GM21786 (cell line): ENCODE measurements around the gene DNAH9.

Source experiments
- ATAC-seq: cut with Tn5 transposase; IDR thresholded peaks from one replicate; pipeline ENCODE4 v1.9.1; 2021; ENCODE audit not compliant: unreplicated experiment

Gene DNAH9

DNA sequence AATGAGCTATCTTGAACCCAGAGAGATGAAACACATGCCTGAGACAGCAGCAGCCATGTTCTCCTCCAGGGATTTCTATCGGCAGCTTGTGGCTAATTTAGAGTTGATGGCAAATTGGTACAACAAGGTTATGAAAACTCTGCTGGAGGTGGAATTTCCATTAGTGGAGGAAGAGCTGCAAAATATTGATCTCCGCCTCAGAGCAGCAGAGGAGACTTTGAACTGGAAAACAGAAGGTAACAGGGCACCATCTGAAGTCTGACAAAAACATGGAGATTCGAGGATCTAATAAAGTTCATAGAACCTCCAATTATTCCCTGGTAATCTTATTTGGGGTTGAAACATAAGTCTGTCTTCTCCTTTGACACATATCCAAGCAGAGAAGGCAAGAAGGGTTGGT is 52.8 kb downstream of the DNAH9 start:
- ATAC-seq = no peak

DNA sequence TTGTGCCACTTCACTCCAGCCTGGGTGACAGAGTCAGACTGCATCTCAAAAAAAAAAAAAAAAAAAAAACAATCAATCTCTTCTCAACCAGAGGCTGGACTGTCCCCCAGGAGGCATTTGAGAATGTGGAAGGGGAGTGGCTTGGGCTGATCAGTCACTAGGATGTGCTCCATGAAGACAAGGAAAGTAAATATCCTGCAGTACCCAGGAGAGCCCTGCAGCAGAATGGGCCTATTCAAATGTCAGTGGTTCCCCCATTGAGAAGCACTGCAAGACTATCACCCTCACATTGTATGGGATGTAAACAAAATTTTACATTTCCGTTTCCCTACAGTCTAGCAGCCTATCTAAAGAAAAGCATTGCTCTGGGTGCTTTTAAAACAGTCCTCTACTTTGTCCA is 70.3 kb downstream of the DNAH9 start:
- no peak for ATAC-seq

DNA sequence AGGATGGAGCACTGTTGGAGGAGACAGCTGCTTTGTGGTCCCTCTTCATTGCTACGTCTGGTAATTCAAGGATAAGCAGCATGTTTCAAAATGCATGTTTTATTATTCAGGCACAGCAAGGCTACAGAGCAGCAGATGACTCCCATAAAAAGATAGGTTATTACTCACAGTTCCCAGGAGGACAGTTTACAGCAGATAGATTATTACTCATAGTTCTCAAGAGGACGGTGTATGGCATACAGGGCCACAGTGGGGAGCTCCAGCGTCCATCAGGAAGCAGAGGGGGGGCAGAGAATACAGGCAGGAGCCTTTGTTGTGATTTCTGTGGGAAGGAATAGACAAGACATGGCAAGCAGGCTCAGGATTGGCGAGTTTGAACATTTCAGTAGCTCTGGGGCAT is 72.9 kb downstream of the DNAH9 start:
- ATAC-seq = no peak

DNA sequence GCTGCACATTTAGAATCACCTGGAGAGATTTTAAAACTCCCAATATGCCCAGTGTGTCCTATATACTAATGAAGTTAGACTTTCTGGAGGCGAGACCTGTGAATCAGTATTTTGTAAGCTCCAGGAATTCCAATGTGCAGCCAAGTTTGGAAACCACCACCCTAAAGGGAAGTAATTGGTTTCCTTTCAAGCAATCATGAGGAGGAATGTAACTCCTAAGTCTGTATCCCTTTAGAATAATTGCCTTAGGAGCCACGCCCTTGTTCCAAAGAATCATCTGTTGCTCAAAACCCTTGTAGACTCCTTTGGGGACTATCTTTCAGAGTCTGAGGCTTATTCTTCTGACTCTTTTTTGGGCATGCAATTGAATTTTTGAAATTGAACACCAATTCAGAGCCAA is 84.4 kb downstream of the DNAH9 start:
- no peak for ATAC-seq

DNA sequence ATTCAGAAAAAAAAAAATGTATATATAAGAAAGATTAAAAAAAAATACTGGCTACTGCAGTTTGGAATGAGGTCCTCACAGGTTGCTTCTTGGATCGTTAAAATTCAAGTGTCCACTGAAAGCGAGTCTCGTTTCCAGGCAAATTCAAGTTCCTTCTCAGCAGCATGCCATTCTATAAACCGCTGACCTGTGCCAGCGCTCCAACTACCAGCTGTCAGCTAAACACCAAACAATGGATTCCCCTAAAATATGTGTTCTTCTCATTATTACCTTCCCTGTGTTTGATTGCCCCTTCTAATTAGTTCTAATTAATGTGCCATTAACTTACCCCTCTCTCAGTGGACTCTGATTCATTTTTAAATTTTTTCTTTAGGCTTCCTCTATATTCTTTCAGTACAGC is 92.4 kb downstream of the DNAH9 start:
- no peak for ATAC-seq

DNA sequence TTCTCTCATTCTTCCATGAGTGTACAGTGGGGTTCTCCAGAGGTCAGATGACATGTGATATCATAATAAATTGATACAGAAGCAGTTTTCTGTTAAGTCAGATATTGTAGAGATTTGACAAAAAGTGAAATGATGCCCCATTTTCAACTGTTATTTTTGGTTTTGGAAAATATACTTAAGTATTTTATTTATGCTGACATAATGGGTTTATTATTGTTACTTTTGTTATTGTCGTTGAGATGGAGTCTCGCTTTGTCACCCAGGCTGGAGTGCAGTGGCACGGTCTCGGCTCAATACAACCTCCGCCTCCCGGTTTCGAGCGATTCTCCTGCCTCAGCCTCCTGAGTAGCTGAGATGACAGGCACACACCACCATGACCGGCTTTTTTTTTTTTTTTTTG is 94.4 kb downstream of the DNAH9 start:
- ATAC-seq = no peak

DNA sequence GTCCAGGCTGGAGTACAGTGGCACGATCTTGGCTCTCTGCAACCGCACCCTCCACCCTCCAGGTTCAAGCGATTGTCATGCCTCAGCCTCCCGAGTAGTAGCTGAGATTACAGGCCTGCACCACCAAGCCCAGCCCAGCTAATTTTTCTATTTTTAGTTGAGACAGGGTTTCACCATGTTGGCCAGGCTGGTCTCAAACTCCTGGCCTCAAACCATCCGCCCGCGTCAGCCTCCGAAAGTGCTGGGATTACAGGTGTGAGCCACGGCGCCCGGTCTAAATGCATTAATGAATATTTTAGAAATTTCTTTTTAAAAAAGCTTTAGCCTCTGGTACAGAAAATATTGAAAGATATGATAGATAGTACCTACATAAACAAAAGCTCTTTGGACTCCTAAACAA is 95.0 kb downstream of the DNAH9 start:
- no peak for ATAC-seq

DNA sequence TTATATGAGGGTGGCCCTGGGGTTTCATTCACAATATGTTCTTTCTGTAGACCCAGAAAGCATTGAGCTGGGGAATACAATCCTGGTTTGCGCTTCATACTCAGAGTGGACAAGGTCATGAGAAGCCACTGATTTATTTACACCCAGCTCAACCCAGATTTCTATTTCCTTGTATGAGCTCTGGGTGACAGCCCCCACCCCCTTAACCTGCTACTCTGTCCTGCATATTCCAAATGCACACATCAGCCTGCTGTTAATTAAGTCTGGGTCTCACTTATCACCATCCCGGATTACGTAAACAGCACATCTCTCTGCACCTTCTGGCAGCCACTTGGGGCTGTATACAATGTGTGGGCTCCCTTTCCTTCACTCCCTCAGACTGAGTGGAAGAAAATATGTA is 102.4 kb downstream of the DNAH9 start:
- no peak for ATAC-seq

DNA sequence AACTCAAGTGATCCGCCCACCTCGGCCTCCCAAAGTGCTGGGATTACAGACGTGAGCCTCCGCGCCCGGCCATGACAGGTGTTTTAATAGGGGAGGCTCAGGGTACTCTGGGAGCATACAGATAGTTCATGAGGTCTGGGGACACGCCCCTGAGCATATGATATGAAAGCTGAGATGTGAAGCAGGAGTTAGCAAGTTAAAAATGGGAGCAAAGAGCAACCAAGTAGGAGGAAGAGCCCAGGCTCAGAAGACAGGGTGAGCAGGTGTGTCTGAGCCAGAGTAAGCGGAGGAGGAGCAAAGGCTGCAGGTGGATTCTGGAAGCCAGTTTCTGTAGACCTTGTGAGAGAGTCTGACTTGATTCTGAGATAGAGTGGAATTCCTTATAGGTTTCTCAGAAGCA is 103.6 kb downstream of the DNAH9 start:
- no peak for ATAC-seq

DNA sequence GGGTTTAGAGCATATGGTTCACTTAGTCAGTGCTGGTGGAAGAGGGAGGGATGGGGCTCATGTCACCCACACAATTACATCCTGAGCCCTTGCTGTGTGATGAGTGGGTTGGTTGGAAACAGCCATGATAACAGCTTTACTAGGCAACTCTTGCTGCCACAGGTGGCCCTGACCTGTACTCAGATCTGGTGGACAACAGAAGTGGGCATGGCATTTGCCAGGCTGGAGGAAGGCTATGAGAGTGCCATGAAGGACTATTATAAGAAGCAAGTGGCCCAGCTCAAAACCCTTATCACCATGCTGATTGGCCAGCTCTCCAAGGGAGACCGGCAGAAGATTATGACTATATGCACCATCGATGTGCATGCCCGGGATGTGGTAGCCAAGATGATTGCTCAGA is 105.8 kb downstream of the DNAH9 start:
- ATAC-seq = no peak

DNA sequence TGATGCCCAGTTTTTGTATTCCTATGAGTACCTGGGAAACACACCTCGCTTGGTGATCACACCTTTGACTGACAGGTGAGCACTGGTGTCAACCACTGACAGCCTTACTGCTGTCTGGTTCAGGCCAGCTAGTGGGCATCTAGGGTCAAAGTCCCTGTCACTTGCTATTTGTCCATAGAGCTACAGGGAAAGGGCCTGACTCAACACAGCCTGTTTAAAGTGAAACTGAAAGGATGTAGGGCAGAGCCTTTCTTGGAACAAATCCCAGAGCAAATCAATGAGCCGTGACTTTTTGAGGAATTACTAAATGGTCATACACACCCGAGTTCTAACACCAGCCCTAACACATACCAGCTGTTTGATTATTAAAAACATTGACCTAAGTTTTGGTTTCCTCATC is 106.8 kb downstream of the DNAH9 start:
- ATAC-seq = no peak

DNA sequence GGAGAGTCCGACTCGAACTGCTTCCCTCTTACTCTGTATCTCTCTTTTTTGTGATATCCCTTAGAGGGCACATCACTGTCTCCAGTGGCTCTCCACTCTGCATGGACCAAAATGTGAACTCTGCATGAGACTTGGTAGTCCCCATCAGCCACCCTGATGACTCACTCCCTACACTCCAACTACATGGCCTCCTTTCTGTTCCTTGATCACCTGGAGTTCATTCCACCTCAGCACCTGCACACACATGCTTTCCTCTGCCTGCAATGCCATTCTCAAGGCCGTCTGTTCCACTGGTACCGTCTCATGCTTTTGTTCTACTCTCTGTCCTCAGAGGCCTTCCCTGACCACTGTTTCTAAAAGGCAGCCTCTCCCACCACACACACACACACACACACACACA is 109.3 kb downstream of the DNAH9 start:
- ATAC-seq = no peak

DNA sequence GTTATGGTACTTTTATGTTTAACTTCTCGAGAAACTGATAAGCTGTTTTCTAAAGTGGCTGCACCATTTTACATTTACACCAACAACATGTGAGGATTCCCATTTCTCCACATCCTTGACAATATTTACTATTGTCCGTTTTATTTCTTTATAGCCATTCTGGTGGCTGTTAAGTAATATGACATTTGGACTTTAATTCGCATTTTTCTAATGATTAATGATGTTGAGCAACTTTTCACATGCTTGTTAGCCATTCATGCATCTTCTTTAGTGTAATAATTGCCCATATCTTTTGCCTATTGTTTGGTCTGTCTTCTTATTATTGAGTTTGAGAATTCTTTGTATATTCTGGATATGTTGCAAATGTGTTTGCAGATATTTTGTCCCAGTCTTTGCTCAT is 114.2 kb downstream of the DNAH9 start:
- ATAC-seq = no peak

DNA sequence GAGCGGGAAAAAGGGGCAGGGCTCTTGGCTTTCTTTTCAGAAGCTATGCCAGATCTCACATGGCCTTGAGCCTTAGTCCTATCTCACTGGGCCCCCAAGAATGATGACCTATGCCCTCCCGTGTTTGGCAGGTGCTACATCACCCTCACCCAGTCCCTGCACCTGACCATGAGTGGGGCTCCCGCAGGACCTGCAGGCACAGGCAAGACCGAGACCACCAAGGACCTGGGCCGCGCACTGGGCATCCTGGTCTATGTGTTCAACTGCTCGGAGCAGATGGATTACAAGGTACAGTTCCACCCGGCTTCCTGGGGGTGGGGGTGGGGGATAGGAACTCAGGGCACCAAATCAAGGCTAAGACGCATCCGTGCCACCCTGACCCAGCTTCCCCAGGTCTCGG is 120.9 kb downstream of the DNAH9 start:
- no peak for ATAC-seq

DNA sequence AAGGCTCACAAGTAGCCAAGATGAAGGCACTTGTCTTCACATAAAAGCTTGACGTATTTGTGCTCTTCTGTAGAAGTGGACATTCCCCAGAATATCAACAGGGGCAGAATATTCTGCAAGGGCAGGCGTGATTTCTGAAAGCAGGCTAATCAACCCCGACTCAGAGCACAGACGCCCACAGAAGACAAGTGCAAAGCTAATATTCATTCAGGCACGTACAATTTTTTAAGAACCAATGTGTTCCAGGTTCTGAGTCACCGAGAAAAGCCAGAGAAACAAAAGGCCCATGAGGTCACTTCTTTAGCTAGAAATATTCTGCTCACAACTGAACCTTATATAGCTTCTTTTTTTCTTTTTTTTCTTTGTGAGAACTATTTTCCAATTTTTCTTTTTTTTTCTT is 121.6 kb downstream of the DNAH9 start:
- no peak for ATAC-seq

DNA sequence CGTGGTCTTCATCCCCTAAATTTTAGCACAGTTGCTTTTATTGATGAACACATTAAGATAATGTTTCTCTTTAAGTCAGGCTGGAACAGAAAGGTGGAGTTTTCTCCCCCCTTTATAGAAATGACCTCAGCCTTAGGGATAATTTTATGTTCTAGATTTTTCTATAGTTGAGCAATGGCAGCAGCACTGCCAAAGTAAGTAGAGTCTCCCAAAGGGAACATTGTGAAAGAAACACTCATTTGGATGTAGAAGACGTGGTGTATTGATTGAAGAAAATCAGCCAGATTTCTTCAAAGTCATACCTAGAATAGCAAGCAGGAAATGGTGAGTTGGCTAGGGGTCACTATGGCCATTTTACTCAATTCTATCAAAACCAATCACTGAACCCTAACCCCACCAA is 122.5 kb downstream of the DNAH9 start:
- no peak for ATAC-seq

DNA sequence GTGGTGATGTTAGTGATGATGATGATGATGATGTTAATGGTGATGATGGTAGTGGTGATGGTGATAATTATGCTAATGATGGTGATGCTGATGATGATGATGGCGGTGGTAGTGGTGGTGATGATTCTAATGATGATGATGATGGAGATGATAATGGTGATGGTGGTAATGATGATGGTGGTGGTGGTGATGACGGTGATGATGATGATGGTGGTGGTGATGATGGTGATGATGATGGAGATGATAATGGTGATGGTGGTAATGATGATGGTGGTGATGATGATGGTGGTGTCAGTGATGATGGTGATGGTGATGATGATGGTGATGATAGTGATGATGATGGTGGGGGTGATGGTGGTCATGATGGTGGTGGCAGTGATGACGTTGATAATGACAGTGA is 132.5 kb downstream of the DNAH9 start:
- ATAC-seq = no peak

DNA sequence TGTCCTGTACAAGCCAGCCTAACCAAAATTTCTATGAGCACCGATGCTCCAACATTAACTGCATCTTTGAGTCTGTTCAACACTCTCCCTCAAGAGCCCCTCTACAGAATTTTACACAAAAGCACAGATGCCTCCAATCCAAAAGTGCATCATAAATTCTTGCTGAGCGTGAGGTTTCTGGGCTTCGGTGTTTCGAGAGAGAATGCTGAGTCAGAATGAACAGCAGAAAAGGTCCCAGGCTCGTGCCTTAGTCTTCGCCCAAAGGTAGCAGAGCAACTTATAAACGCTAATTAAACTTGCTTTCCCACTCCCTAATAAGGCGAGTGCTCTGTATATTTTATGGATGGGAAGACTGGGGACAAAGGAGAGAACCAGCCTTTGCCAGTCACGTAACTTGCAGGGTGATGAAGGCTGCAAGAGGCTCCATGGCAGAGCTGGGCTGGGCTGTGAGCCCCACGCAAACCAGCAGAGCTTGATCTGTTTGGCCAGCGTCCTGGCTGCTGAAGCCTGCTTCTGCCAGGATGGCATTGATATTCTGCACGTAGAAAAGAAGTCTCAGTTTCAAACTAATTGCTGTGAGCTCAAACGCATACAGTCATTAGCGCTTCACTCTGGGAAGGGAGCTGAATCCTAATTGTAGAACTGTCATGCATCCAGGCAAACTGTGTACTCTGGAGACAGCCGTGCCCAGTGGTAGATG is 138.5 kb downstream of the DNAH9 start:
- ATAC-seq = no peak

DNA sequence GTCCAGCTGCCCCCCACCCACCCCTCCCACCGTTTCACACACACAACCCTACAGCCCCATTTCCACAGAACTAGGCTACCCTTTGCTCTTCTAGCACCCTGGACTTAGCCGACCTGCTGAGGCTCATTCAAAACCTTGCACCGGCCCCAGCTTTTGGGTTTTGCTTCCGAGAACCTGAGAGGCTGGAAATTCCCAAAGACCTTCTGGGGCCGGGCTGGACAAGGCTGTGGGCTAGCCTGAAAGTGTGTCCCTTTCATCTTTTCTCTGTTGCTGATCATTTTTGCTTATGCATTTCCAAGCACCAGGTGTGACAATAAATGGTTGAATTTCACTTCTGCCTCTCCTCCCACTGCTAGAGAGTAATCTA is 139.0 kb downstream of the DNAH9 start:
- no peak for ATAC-seq

DNA sequence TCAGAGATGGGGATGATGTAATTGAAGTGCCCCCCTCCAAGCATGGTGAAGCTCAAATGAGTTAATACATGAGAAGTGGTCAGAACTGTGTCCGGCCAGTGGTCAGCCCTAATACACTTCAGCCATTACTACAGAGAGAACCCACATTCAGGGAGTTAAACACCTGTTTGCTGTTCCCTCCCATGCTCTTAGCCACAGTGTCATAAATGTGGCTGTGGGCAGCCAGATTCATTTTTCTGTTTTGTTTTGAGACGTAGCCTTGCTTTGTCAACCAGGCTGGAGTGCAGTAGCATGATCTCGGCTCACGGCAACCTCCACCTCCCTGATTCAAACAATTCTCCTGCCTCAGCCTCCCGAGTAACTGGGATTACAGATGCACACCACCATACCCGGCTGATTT is 139.9 kb downstream of the DNAH9 start:
- no peak for ATAC-seq

DNA sequence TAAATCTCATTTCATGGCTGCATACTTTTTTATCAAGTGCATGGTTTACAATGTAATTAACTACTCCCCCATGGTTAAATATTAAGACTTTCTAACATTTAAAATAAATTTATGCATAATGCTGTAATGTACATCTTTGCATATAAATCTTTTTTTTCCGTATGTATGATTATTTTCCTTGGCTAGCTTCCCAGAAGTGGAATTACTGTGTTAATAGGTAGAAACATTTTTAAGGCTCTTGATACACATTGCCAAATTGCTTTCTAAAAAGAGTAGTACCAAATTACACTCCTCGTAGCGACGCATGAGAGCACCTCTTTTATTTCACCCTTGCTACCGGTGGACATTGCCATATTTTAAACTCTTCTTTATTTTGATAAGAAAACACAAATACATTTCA is 141.1 kb downstream of the DNAH9 start:
- no peak for ATAC-seq

DNA sequence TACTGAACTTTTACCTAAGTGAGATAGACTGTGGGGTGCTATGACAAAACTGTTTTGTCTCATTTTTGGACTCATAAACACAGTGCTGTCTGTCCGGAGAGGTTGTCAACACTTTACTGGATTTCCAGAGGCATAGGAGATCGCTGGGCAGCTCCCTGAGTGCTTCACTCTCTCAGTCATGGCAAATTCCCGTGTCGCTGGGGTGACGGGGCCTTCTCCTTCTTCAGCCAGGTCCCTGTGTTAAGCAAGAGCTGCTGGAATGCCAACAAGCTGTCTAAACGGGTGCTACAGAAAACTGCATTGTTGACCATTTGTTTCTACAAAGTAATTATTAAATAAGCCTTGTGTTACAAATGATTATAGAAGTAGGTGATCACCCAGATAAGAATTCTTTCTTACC is 141.6 kb downstream of the DNAH9 start:
- ATAC-seq = no peak

DNA sequence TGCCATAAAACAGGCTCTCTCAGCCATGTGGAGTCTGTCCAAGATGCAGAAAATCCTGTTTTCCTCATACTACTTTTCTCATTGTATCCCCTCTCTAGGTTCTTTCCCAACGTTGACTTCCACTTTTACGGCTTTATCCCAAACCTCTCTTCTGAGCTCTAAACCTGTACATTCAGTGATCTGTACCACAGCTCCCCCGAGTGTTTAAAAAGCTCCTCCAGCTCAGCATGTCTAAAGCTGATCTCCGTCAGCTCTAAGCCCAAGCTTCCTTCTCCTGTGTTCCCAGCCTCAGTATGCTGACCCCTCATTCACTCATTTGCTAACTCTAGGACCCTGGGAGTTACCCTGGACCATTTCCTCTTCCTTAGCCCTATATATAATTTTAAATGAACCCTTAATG is 144.6 kb downstream of the DNAH9 start:
- no peak for ATAC-seq

DNA sequence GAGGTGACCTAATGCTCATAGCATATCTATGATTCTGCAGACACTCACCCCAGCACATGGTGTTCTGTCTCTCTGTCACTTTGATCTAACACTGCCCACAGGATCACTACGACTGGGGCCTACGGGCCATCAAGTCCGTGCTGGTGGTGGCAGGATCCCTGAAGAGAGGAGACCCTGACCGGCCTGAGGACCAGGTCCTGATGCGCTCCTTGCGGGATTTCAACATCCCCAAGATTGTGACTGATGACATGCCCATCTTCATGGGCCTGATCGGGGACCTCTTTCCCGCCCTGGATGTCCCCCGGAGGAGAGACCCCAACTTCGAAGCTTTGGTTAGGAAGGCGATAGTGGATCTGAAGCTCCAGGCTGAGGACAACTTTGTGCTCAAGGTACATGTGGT is 146.4 kb downstream of the DNAH9 start:
- ATAC-seq = no peak
